HG03460 (cell line): ENCODE data around the gene AASDHPPT.
A peak's percentile ranks its signal among the peaks of the same experiment; 100 is the strongest.
"Not testable (repeated sequence)": the region's sequence is repeated elsewhere in the genome, so short reads cannot be mapped to it uniquely, and the experiment has no call there.

Experiments used
- ATAC-seq: cut with Tn5 transposase; IDR thresholded peaks from one replicate; pipeline ENCODE4 v1.9.1; 2021; ENCODE audit not compliant: unreplicated experiment

AASDHPPT gene

GRCh38 chr11:106077609-106078455 is at the start of gene AASDHPPT:
Gene AASDHPPT (plus strand): TSS chr11:106077662. CDS start chr11:106077711, 49 bp downstream.
- ATAC-seq = peak; percentile 15

GRCh38 chr11:106030609-106031008 is 46.9 kb upstream of the AASDHPPT start:
- ATAC-seq = no peak

- ATAC-seq = no peak
These were observed 46.2 kb upstream of the AASDHPPT start for GRCh38 chr11:106031202-106031810.

GRCh38 chr11:106031936-106032335 is 45.5 kb upstream of the AASDHPPT start:
- no peak for ATAC-seq

- no peak for ATAC-seq
These were observed 44.6 kb upstream of the AASDHPPT start for GRCh38 chr11:106032861-106033260.

GRCh38 chr11:106043540-106043939 is 33.9 kb upstream of the AASDHPPT start:
- no peak for ATAC-seq

- ATAC-seq = no peak
These were observed 29.8 kb upstream of the AASDHPPT start for GRCh38 chr11:106047631-106048030.

- no peak for ATAC-seq
These were observed 27.6 kb upstream of the AASDHPPT start for GRCh38 chr11:106049727-106050476.

GRCh38 chr11:106051103-106051502 is 26.4 kb upstream of the AASDHPPT start:
- no peak for ATAC-seq

GRCh38 chr11:106058377-106058776 is 19.1 kb upstream of the AASDHPPT start:
- not testable (repeated sequence) for ATAC-seq

GRCh38 chr11:106059617-106060016 is 17.8 kb upstream of the AASDHPPT start:
- ATAC-seq = no peak

GRCh38 chr11:106061249-106061784 is 16.1 kb upstream of the AASDHPPT start:
- no peak for ATAC-seq

GRCh38 chr11:106061954-106062949 is 15.2 kb upstream of the AASDHPPT start:
- no peak for ATAC-seq

GRCh38 chr11:106063009-106063408 is 14.5 kb upstream of the AASDHPPT start:
- ATAC-seq = peak; percentile 48

- no peak for ATAC-seq
These were observed 6.9 kb upstream of the AASDHPPT start for GRCh38 chr11:106070606-106071005.

GRCh38 chr11:106072804-106073203 is 4.7 kb upstream of the AASDHPPT start:
- ATAC-seq = no peak

- no peak for ATAC-seq
These were observed 1.1 kb upstream of the AASDHPPT start for GRCh38 chr11:106076171-106076918.

GRCh38 chr11:106076919-106077608 is 398 bp upstream of the AASDHPPT start, which contains the start of gene KBTBD3:
Gene KBTBD3 (minus strand): TSS chr11:106077347. CDS start chr11:106059097, 18,250 bp downstream.
- ATAC-seq = peak; percentile 93

GRCh38 chr11:106082096-106082495 is 4.6 kb downstream of the AASDHPPT start:
- no peak for ATAC-seq
